ENCODE measurements around the gene PSMG4.

PSMG4 gene

DNA sequence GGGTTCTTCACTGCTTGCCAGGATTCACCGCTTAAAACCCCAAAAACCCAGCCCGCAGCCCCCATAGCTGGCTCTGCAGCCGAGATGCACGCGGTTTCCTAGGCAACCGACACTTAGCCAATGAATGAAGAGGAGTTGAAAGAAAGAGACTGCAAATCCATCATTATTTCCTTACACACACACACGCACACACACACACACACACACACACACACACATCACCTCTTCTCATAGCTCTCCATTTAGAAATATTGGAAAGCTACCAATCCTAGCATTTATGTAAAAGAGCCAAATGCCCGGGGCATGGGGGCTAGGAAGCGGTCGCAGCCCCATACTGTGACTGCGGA is 27.9 kb upstream of the PSMG4 start:
- H3K4me1 ChIP-seq (ENCODE audit: control insufficient read depth, insufficient read depth, low read length): peaks cover 47% of the 10 kb centered on the region
- peak overlapping the region; percentile 87 to 92 for H3K4me3 ChIP-seq (ENCODE audit: low read length in 2 of 2)
- peak overlapping the region; percentile 78 to 79 for H3K9ac ChIP-seq (ENCODE audit: low read length in 2 of 2)
- no peaks in the 10 kb centered on the region for H3K36me3 ChIP-seq (ENCODE audit: control insufficient read depth in 2 of 2, insufficient read depth in 2 of 2, low read length in 2 of 2)
- H3K9me3 ChIP-seq (ENCODE audit: control insufficient read depth in 2 of 2, low read length in 2 of 2): no peaks in the 10 kb centered on the region
- peak overlapping the region; percentile 53 for H3K27ac ChIP-seq (ENCODE audit: low read length)
- H3K27me3 ChIP-seq (ENCODE audit: control insufficient read depth in 1 of 2, insufficient read depth in 2 of 2, low read length in 2 of 2): peaks cover 46% of the 10 kb centered on the region in 2 donors

DNA sequence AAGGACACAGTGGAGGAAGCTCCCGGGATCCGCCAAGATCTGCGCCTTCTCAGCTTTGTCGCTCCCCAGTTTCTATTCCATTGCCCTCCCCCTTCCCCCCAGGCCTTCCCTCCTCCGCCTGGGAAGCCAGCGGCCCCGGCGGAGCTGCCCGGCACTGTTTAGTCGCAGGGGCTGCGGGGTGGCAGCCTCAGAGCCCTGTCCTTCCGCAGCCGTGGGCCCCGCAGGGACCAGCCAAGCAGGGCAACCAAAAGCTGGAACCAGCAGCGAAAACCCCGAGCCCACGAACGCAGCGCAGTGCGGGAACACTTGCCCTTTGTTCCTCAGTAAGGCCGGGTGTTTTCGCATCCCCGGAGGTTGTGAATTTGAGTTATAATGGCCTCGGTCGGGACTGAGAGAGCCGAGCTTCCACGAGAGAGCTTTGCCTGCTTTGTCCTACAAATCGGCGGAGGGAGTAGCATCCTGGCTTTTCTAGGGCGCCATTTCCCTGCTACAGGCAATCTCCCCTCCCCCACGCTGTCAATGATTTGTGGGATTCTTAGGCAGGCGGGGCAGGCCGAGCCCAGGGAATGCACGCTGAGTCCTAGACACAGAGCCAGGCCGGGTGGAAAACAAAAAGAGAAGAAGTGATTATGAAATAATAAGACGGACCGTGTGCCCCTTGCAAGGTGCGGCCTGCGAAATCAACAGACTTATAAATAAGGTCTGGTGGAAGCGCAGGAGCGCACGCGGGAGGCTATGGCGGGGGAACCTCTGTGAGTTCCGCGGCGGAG is 27.3 kb upstream of the PSMG4 start:
- Histone ChIP-seq H3K36me3 (ENCODE audit: control insufficient read depth in 2 of 2, insufficient read depth in 2 of 2, low read length in 2 of 2) (no peaks in the 10 kb centered on the region), H3K4me1 (ENCODE audit: control insufficient read depth, insufficient read depth, low read length) (peaks cover 47% of the 10 kb centered on the region), H3K9me3 (ENCODE audit: control insufficient read depth in 2 of 2, low read length in 2 of 2) (no peaks in the 10 kb centered on the region), H3K9ac (ENCODE audit: low read length in 2 of 2) (peak overlapping the region; percentile 78 to 79), H3K4me3 (ENCODE audit: low read length in 2 of 2) (peak overlapping the region; percentile 87 to 92), H3K27ac (ENCODE audit: low read length) (peak overlapping the region; percentile 53), H3K27me3 (ENCODE audit: control insufficient read depth in 1 of 2, insufficient read depth in 2 of 2, low read length in 2 of 2) (peaks cover 45 to 46% of the 10 kb centered on the region in 2 donors)

DNA sequence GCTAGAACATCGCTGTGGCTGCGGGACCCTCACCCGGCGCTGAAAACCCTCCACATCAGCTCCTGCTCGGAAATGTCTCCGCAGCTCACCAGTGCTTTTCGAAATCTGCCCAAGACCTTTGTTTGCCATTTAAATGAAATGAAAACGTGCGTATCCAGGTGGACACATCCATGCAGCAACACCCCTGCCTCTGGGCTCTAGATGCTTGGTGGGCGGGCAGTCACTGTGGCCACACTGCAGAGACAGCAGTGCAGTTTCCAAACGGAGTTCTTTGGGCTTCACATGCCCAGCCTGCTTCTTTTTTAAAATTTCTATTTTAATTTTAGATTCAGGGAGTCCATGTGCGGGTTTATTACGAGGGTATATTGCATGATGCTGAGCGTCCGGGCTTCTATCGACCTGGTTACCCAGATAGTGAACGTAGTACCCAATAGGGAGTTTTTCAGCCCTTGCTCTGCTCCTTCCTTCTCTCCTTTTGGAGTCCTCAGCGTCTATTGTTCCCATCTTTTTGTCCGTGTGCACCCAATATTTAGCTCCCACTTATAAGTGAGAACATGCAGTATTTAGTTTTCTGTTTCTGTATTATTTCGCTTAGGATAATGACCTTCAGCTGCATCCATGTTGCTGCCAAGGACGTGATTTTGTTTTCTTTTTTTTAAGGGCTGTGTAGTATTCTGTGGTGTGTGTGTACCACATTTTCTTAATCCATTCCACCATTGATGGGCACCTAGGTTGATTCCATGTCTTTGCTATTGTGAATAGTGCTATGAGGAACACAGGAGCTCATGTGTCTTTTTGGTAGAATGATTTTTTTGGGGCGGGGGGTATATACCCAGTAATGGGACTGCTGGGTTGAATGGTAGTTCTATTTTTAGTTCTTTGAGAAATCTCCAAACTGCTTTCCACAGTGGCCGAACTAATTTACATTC is 26.5 kb upstream of the PSMG4 start:
- no peaks in the 10 kb centered on the region for H3K9me3 ChIP-seq (ENCODE audit: control insufficient read depth in 2 of 2, low read length in 2 of 2)
- peak overlapping the region; percentile 53 for H3K27ac ChIP-seq (ENCODE audit: low read length)
- peaks cover 38% of the 10 kb centered on the region in 2 donors for H3K27me3 ChIP-seq (ENCODE audit: control insufficient read depth in 1 of 2, insufficient read depth in 2 of 2, low read length in 2 of 2)
- H3K9ac ChIP-seq (ENCODE audit: low read length in 2 of 2): peak overlapping the region; percentile 51 to 78
- H3K36me3 ChIP-seq (ENCODE audit: control insufficient read depth in 2 of 2, insufficient read depth in 2 of 2, low read length in 2 of 2): no peaks in the 10 kb centered on the region
- peaks cover 39% of the 10 kb centered on the region for H3K4me1 ChIP-seq (ENCODE audit: control insufficient read depth, insufficient read depth, low read length)
- peak overlapping the region; percentile 87 to 92 for H3K4me3 ChIP-seq (ENCODE audit: low read length in 2 of 2)

DNA sequence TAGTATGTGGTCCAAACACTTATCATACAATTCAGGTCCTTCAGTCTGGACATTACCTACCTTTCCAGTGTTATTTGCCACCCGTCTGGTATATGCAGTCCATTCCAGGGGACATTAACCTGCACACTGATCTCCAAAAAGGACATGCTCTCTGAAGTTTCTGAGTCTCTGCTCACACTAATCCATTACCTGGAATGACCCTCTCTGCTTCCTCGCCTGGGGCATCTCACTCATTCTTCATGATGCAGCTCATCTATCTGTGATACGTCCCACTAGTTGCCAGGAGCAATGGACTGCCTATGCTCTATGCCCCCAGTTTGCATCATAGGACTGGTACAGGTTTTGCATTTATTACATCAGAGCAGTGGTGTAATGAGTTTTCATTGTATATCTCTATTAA is 25.4 kb upstream of the PSMG4 start:
- peaks cover 27 to 33% of the 10 kb centered on the region in 2 donors for H3K27me3 ChIP-seq (ENCODE audit: control insufficient read depth in 1 of 2, insufficient read depth in 2 of 2, low read length in 2 of 2)
- no peak overlapping the region for H3K9ac ChIP-seq (ENCODE audit: low read length in 2 of 2)
- H3K4me3 ChIP-seq (ENCODE audit: low read length in 2 of 2): no peak overlapping the region
- H3K27ac ChIP-seq (ENCODE audit: low read length): no peak overlapping the region
- peaks cover 28% of the 10 kb centered on the region for H3K4me1 ChIP-seq (ENCODE audit: control insufficient read depth, insufficient read depth, low read length)
- no peaks in the 10 kb centered on the region for H3K36me3 ChIP-seq (ENCODE audit: control insufficient read depth in 2 of 2, insufficient read depth in 2 of 2, low read length in 2 of 2)
- H3K9me3 ChIP-seq (ENCODE audit: control insufficient read depth in 2 of 2, low read length in 2 of 2): no peaks in the 10 kb centered on the region

DNA sequence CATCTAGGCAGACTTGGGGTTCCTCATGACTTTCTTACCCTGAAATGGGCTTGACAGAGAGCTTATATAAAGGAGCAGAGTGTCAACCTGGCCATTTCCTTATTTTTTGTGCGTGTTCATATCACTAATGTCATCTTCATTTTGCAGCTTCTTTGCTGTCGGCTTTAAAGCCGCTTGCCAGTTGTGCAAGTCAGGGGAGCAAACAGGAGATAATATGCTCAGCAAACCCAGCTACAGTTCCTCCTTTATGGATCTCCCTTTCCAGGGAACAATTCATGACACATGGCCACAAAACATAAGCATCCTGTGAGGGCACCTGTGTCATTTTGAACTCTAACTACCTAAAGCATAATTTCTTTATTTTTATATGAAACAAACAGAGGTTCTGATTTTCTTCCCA is 24.8 kb upstream of the PSMG4 start:
- H3K4me1 ChIP-seq (ENCODE audit: control insufficient read depth, insufficient read depth, low read length): peaks cover 25% of the 10 kb centered on the region
- no peaks in the 10 kb centered on the region for H3K36me3 ChIP-seq (ENCODE audit: control insufficient read depth in 2 of 2, insufficient read depth in 2 of 2, low read length in 2 of 2)
- no peak overlapping the region for H3K27ac ChIP-seq (ENCODE audit: low read length)
- H3K9me3 ChIP-seq (ENCODE audit: control insufficient read depth in 2 of 2, low read length in 2 of 2): no peaks in the 10 kb centered on the region
- peaks cover 24 to 32% of the 10 kb centered on the region in 2 donors for H3K27me3 ChIP-seq (ENCODE audit: control insufficient read depth in 1 of 2, insufficient read depth in 2 of 2, low read length in 2 of 2)
- no peak overlapping the region for H3K4me3 ChIP-seq (ENCODE audit: low read length in 2 of 2)
- H3K9ac ChIP-seq (ENCODE audit: low read length in 2 of 2): no peak overlapping the region

DNA sequence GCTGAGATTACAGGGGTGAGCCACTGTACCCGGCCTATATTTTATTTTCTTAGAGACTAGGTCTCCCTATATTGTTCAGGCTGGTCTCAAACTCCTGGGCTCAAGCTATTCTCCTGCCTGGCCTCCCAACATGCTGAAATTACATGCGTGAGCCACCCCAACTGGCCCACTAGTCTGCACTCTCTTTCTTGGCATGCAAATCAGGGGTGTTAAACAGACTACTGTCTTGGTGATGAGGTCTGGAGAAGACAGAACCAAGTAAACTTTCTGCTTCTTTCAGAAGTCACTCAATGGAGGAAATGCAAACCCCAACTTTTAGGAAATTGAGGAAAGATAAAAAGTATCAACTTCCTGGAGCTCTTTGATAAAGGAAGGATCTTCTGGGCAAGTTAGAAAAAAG is 23.3 kb upstream of the PSMG4 start:
- H3K27me3 ChIP-seq (ENCODE audit: control insufficient read depth in 1 of 2, insufficient read depth in 2 of 2, low read length in 2 of 2): peaks cover 9 to 18% of the 10 kb centered on the region in 2 donors
- H3K9ac ChIP-seq (ENCODE audit: low read length in 2 of 2): no peak overlapping the region
- H3K27ac ChIP-seq (ENCODE audit: low read length): no peak overlapping the region
- no peaks in the 10 kb centered on the region for H3K9me3 ChIP-seq (ENCODE audit: control insufficient read depth in 2 of 2, low read length in 2 of 2)
- H3K4me3 ChIP-seq (ENCODE audit: low read length in 2 of 2): no peak overlapping the region
- peaks cover 18% of the 10 kb centered on the region for H3K4me1 ChIP-seq (ENCODE audit: control insufficient read depth, insufficient read depth, low read length)
- no peaks in the 10 kb centered on the region for H3K36me3 ChIP-seq (ENCODE audit: control insufficient read depth in 2 of 2, insufficient read depth in 2 of 2, low read length in 2 of 2)

GRCh38 chr6:3236005-3236404 is 22.7 kb upstream of the PSMG4 start:
- Histone ChIP-seq H3K27ac (ENCODE audit: low read length) (no peak overlapping the region), H3K36me3 (ENCODE audit: control insufficient read depth in 2 of 2, insufficient read depth in 2 of 2, low read length in 2 of 2) (no peaks in the 10 kb centered on the region), H3K4me3 (ENCODE audit: low read length in 2 of 2) (no peak overlapping the region), H3K27me3 (ENCODE audit: control insufficient read depth in 1 of 2, insufficient read depth in 2 of 2, low read length in 2 of 2) (peaks cover 3 to 17% of the 10 kb centered on the region in 2 donors), H3K9me3 (ENCODE audit: control insufficient read depth in 2 of 2, low read length in 2 of 2) (no peaks in the 10 kb centered on the region), H3K9ac (ENCODE audit: low read length in 2 of 2) (no peak overlapping the region), H3K4me1 (ENCODE audit: control insufficient read depth, insufficient read depth, low read length) (peaks cover 13% of the 10 kb centered on the region)

GRCh38 chr6:3237761-3238662 is 20.7 kb upstream of the PSMG4 start:
- peaks cover 0 to 6% of the 10 kb centered on the region in 2 donors for H3K27me3 ChIP-seq (ENCODE audit: control insufficient read depth in 1 of 2, insufficient read depth in 2 of 2, low read length in 2 of 2)
- no peak overlapping the region for H3K27ac ChIP-seq (ENCODE audit: low read length)
- no peaks in the 10 kb centered on the region for H3K9me3 ChIP-seq (ENCODE audit: control insufficient read depth in 2 of 2, low read length in 2 of 2)
- H3K9ac ChIP-seq (ENCODE audit: low read length in 2 of 2): no peak overlapping the region
- no peak overlapping the region for H3K4me3 ChIP-seq (ENCODE audit: low read length in 2 of 2)
- no peaks in the 10 kb centered on the region for H3K36me3 ChIP-seq (ENCODE audit: control insufficient read depth in 2 of 2, insufficient read depth in 2 of 2, low read length in 2 of 2)
- H3K4me1 ChIP-seq (ENCODE audit: control insufficient read depth, insufficient read depth, low read length): no peaks in the 10 kb centered on the region

- Histone ChIP-seq H3K4me1 (ENCODE audit: control insufficient read depth, insufficient read depth, low read length) (no peaks in the 10 kb centered on the region), H3K27ac (ENCODE audit: low read length) (no peak overlapping the region), H3K27me3 (ENCODE audit: control insufficient read depth in 1 of 2, insufficient read depth in 2 of 2, low read length in 2 of 2) (no peaks in the 10 kb centered on the region), H3K9ac (ENCODE audit: low read length in 2 of 2) (no peak overlapping the region), H3K4me3 (ENCODE audit: low read length in 2 of 2) (no peak overlapping the region), H3K9me3 (ENCODE audit: control insufficient read depth in 2 of 2, low read length in 2 of 2) (no peaks in the 10 kb centered on the region), H3K36me3 (ENCODE audit: control insufficient read depth in 2 of 2, insufficient read depth in 2 of 2, low read length in 2 of 2) (no peaks in the 10 kb centered on the region)
Measured at GRCh38 chr6:3239110-3239830, 19.5 kb upstream of the PSMG4 start.

- H3K27ac ChIP-seq (ENCODE audit: low read length): no peak overlapping the region
- H3K27me3 ChIP-seq (ENCODE audit: control insufficient read depth in 1 of 2, insufficient read depth in 2 of 2, low read length in 2 of 2): no peaks in the 10 kb centered on the region
- no peaks in the 10 kb centered on the region for H3K36me3 ChIP-seq (ENCODE audit: control insufficient read depth in 2 of 2, insufficient read depth in 2 of 2, low read length in 2 of 2)
- H3K4me1 ChIP-seq (ENCODE audit: control insufficient read depth, insufficient read depth, low read length): no peaks in the 10 kb centered on the region
- no peaks in the 10 kb centered on the region for H3K9me3 ChIP-seq (ENCODE audit: control insufficient read depth in 2 of 2, low read length in 2 of 2)
- no peak overlapping the region for H3K4me3 ChIP-seq (ENCODE audit: low read length in 2 of 2)
- no peak overlapping the region for H3K9ac ChIP-seq (ENCODE audit: low read length in 2 of 2)
Measured at GRCh38 chr6:3240595-3240994, 18.2 kb upstream of the PSMG4 start.

Measured in stomach smooth muscle (tissue), 2 donors.